Urinary bladder (tissue), 4 donors: Measurements from ENCODE around the gene RAPSN. TPM values are rescaled to one million over a fixed set of nuclear protein-coding genes. Genes with fewer than 3 reads are reported as not detected.

Source experiments
- DNase-seq: peaks from one replicate; pipeline ENCODE4 v3.0.0-alpha.2; 2015; ENCODE audit errors: extremely low spot score
- H3K27ac ChIP-seq: one replicate; pipeline ENCODE4 v1.5.1; 2013; ENCODE audit warnings: low read depth, mild to moderate bottlenecking, moderate library complexity
- H3K36me3 ChIP-seq: one replicate; pipeline ENCODE4 v1.6.1; 2013; ENCODE audit warnings: mild to moderate bottlenecking, moderate library complexity; ENCODE audit not compliant: insufficient read depth
- H3K4me1 ChIP-seq: one replicate; pipeline ENCODE4 v1.6.1; 2013; ENCODE audit warnings: mild to moderate bottlenecking, moderate library complexity; ENCODE audit not compliant: insufficient read depth
- H3K4me3 ChIP-seq: one replicate; pipeline ENCODE4 v1.5.1; 2013; ENCODE audit warnings: low read depth, low read length
- WGBS: extraction: QIAGEN DNeasy Blood & Tissue Kit; methylation state at CpG from one replicate; pipeline ENCODE4 v1.1.7; 2013; 5-methylcytosine and 5-hydroxymethylcytosine counted together
- polyA plus RNA-seq: library from polyadenylated mRNA; stranded (reverse); fragments of 200-250 nt; gene quantifications from one replicate; pipeline ENCODE4 v1.2.3, GENCODE V29; 2013
- total RNA-seq: library from RNA; depleted of rRNA; stranded (reverse); fragments of >200 nt; gene quantifications from one replicate; pipeline ENCODE4 v1.2.3, GENCODE V29; 2014
- donor health status: healthy with polysubstance abuse.
- donor health status: healthy.

The RAPSN gene
- total and polyA plus RNA-seq, 2 donors: 0.05 to 3.0 TPM

GRCh38 chr11:47451436-47451835 is 2.5 kb upstream of the RAPSN start:
- Histone ChIP-seq H3K4me1 (no peaks in the 10 kb centered on the region), H3K27ac (no peak overlapping the region), H3K4me3 (no peak overlapping the region), H3K36me3 (no peaks in the 10 kb centered on the region)
- 73% methylated on average over 4 of the region's 4 CpGs for WGBS
- no peak for DNase-seq

- Histone ChIP-seq H3K27ac (no peak overlapping the region), H3K4me1 (no peaks in the 10 kb centered on the region), H3K4me3 (no peak overlapping the region), H3K36me3 (no peaks in the 10 kb centered on the region)
- WGBS: 78% methylated on average over 8 of the region's 8 CpGs
- no peak for DNase-seq
Observed at GRCh38 chr11:47449541-47449940, 605 bp upstream of the RAPSN start.

- Histone ChIP-seq H3K27ac (no peak overlapping the region), H3K4me3 (no peak overlapping the region), H3K4me1 (no peaks in the 10 kb centered on the region), H3K36me3 (no peaks in the 10 kb centered on the region)
- WGBS: 94% methylated on average over 12 of the region's 12 CpGs
- no peak for DNase-seq
Observed at GRCh38 chr11:47447906-47448305, 1.0 kb downstream of the RAPSN start.

GRCh38 chr11:47446833-47447232 is 2.1 kb downstream of the RAPSN start:
- no peaks in the 10 kb centered on the region for H3K36me3 ChIP-seq
- DNase-seq: no peak
- no peaks in the 10 kb centered on the region for H3K4me1 ChIP-seq
- WGBS: 89% methylated on average over 9 of the region's 9 CpGs
- no peak overlapping the region for H3K4me3 ChIP-seq
- no peak overlapping the region for H3K27ac ChIP-seq

GRCh38 chr11:47445840-47446239 is 3.1 kb downstream of the RAPSN start:
- H3K36me3 ChIP-seq: no peaks in the 10 kb centered on the region
- H3K27ac ChIP-seq: no peak overlapping the region
- no peak for DNase-seq
- no peaks in the 10 kb centered on the region for H3K4me1 ChIP-seq
- H3K4me3 ChIP-seq: no peak overlapping the region
- WGBS: 90% methylated on average over 4 of the region's 4 CpGs

GRCh38 chr11:47443817-47444216 is 5.1 kb downstream of the RAPSN start:
- H3K36me3 ChIP-seq: no peaks in the 10 kb centered on the region
- DNase-seq: no peak
- H3K27ac ChIP-seq: no peak overlapping the region
- H3K4me1 ChIP-seq: no peaks in the 10 kb centered on the region
- 78% methylated on average over 3 of the region's 3 CpGs for WGBS
- H3K4me3 ChIP-seq: no peak overlapping the region

- no peak for DNase-seq
- WGBS: 78% methylated on average over 12 of the region's 12 CpGs
- Histone ChIP-seq H3K4me1 (no peaks in the 10 kb centered on the region), H3K36me3 (no peaks in the 10 kb centered on the region), H3K27ac (no peak overlapping the region), H3K4me3 (no peak overlapping the region)
Observed at GRCh38 chr11:47443028-47443700, 5.8 kb downstream of the RAPSN start.

GRCh38 chr11:47442514-47442913 is 6.4 kb downstream of the RAPSN start:
- 85% methylated on average over 8 of the region's 8 CpGs for WGBS
- Histone ChIP-seq H3K4me3 (no peak overlapping the region), H3K27ac (no peak overlapping the region), H3K36me3 (no peaks in the 10 kb centered on the region), H3K4me1 (no peaks in the 10 kb centered on the region)
- no peak for DNase-seq

- H3K36me3 ChIP-seq: no peaks in the 10 kb centered on the region
- no peak overlapping the region for H3K4me3 ChIP-seq
- no peak for DNase-seq
- no peaks in the 10 kb centered on the region for H3K4me1 ChIP-seq
- no peak overlapping the region for H3K27ac ChIP-seq
- 83% methylated on average over 12 of the region's 12 CpGs for WGBS
Observed at GRCh38 chr11:47441421-47441820, 7.5 kb downstream of the RAPSN start.

- H3K36me3 ChIP-seq: no peaks in the 10 kb centered on the region
- 91% methylated on average over 2 of the region's 2 CpGs for WGBS
- H3K27ac ChIP-seq: no peak overlapping the region
- H3K4me1 ChIP-seq: no peaks in the 10 kb centered on the region
- no peak for DNase-seq
- H3K4me3 ChIP-seq: no peak overlapping the region
Observed at GRCh38 chr11:47440054-47440476, 8.9 kb downstream of the RAPSN start.

- no peaks in the 10 kb centered on the region for H3K36me3 ChIP-seq
- no peak for DNase-seq
- WGBS: 88% methylated on average over 18 of the region's 18 CpGs
- H3K27ac ChIP-seq: no peak overlapping the region
- no peak overlapping the region for H3K4me3 ChIP-seq
- H3K4me1 ChIP-seq: no peaks in the 10 kb centered on the region
Observed at GRCh38 chr11:47438721-47439120, 10.2 kb downstream of the RAPSN start.

- 53% methylated on average over 16 of the region's 16 CpGs for WGBS
- Histone ChIP-seq H3K4me1 (no peaks in the 10 kb centered on the region), H3K4me3 (no peak overlapping the region), H3K36me3 (no peaks in the 10 kb centered on the region), H3K27ac (no peak overlapping the region)
- DNase-seq: no peak
Observed at GRCh38 chr11:47437746-47438418, 11.1 kb downstream of the RAPSN start.

GRCh38 chr11:47437218-47437745 is 11.7 kb downstream of the RAPSN start:
- H3K4me3 ChIP-seq: no peak overlapping the region
- no peaks in the 10 kb centered on the region for H3K36me3 ChIP-seq
- H3K4me1 ChIP-seq: no peaks in the 10 kb centered on the region
- 79% methylated on average over 11 of the region's 11 CpGs for WGBS
- DNase-seq: no peak
- H3K27ac ChIP-seq: no peak overlapping the region

- no peak overlapping the region for H3K4me3 ChIP-seq
- H3K36me3 ChIP-seq: no peaks in the 10 kb centered on the region
- 95% methylated on average over 3 of the region's 3 CpGs for WGBS
- no peak overlapping the region for H3K27ac ChIP-seq
- H3K4me1 ChIP-seq: no peaks in the 10 kb centered on the region
- DNase-seq: no peak
Observed at GRCh38 chr11:47436726-47437125, 12.2 kb downstream of the RAPSN start.
